PC-3 (cell line): ENCODE measurements around the gene SEMA4A. TPM values are rescaled to one million over a fixed set of nuclear protein-coding genes. Genes with fewer than 3 reads are reported as not detected.

Experiments used
- ATAC-seq: fragments of 200-7000 bp; cut with Tn5 transposase; 2 replicates; pipeline ENCODE4 v1.9.1; 2020; ENCODE audit warnings: mild to moderate bottlenecking, moderate library complexity
- BruUV-seq: library from RNA; stranded (reverse); fragments of 400-500 nt; replicated peaks from 2 replicates; lab custom pipeline; 2021; lab: Mats Ljungman, UMichigan
- CTCF ChIA-PET: fragments of 300-600 bp; sonication (Branson Sonifier 250); formaldehyde crosslinking; loops from one replicate; lab custom pipeline; 2022; ENCODE audit warnings: antibody characterized with exemption; lab: Charles Lee
- POLR2A ChIA-PET: fragments of 300-600 bp; sonication (Branson Sonifier 250); formaldehyde crosslinking; loops from one replicate; lab custom pipeline; 2022; ENCODE audit warnings: antibody characterized with exemption; ENCODE audit not compliant: unreplicated experiment; lab: Charles Lee
- DNase-seq: peaks from one replicate; pipeline ENCODE4 v3.0.0-alpha.2; 2015
- H2AFZ ChIP-seq: fragments of 300-600 bp; sonication (generic); 2 replicates; pipeline ENCODE4 v1.6.0; 2016; ENCODE audit warnings: antibody characterized with exemption, low read length
- H3F3A ChIP-seq: fragments of 300-600 bp; sonication (generic); one replicate; pipeline ENCODE4 v1.6.0; 2017; ENCODE audit warnings: antibody characterized with exemption, low read length, control low read depth, mild to moderate bottlenecking; ENCODE audit not compliant: unreplicated experiment
- H3K27ac ChIP-seq: fragments of 300-600 bp; sonication (generic); 2 replicates; pipeline ENCODE4 v1.5.1; 2016; ENCODE audit warnings: mild to moderate bottlenecking, low read length
- H3K27me3 ChIP-seq: fragments of 300-600 bp; sonication (generic); 2 replicates; pipeline ENCODE4 v1.6.1; 2016; ENCODE audit warnings: low read length, mixed read lengths
- H3K36me3 ChIP-seq: fragments of 300-600 bp; sonication (generic); 2 replicates; pipeline ENCODE4 v1.6.1; 2016; ENCODE audit warnings: low read depth, mixed run types, low read length, mixed read lengths
- H3K4me1 ChIP-seq: fragments of 300-600 bp; sonication (generic); 2 replicates; pipeline ENCODE4 v1.5.1; 2016; ENCODE audit warnings: low read length; ENCODE audit not compliant: insufficient read depth
- H3K4me2 ChIP-seq: fragments of 300-600 bp; sonication (generic); 2 replicates; pipeline ENCODE4 v1.6.0; 2016; ENCODE audit warnings: low read length
- H3K4me3 ChIP-seq: fragments of 300-600 bp; sonication (generic); 2 replicates; pipeline ENCODE4 v1.5.1; 2016; ENCODE audit warnings: mild to moderate bottlenecking, low read length, mixed read lengths
- H3K79me2 ChIP-seq: fragments of 300-600 bp; sonication (generic); 2 replicates; pipeline ENCODE4 v1.6.1; 2017; ENCODE audit warnings: low read length, mixed read lengths
- H3K9ac ChIP-seq: fragments of 300-600 bp; sonication (generic); 2 replicates; pipeline ENCODE4 v1.6.0; 2016; ENCODE audit warnings: mild to moderate bottlenecking, low read length
- H3K9me2 ChIP-seq: fragments of 300-600 bp; sonication (generic); replicated peaks from 2 replicates; pipeline ENCODE4 v1.6.1; 2016; ENCODE audit warnings: mixed run types, low read length, mixed read lengths
- H3K9me3 ChIP-seq: fragments of 300-600 bp; sonication (generic); 2 replicates; pipeline ENCODE4 v1.6.1; 2016; ENCODE audit warnings: low read length, mixed read lengths
- H4K20me1 ChIP-seq: fragments of 300-600 bp; sonication (generic); 2 replicates; pipeline ENCODE4 v1.6.1; 2016; ENCODE audit warnings: low read length, mixed read lengths
- EZH2phosphoT487 ChIP-seq: fragments of 300-600 bp; sonication (generic); IDR thresholded peaks from 2 replicates; pipeline ENCODE4 v1.6.1; 2018; ENCODE audit warnings: mild to moderate bottlenecking, antibody characterized with exemption, low read length, borderline replicate concordance
- intact Hi-C: fragments of 100-400 bp; cut with micrococcal nuclease; formaldehyde crosslinking; loops from 2 replicates; pipeline ENCODE4 v1.9.0; 2023
- total RNA-seq: library from RNA; depleted of rRNA; stranded (reverse); fragments of >200 nt; gene quantifications from 2 replicates; pipeline ENCODE4 v1.2.3, GENCODE V29; 2014
- TF ChIP-seq, protein P1 (sequence below): fragments of 300-600 bp; sonication (generic); conservative IDR thresholded peaks from 2 replicates; pipeline ENCODE4 v1.5.1; 2017; ENCODE audit warnings: antibody characterized with exemption, low read depth, mild to moderate bottlenecking, low read length

Gene SEMA4A
- total RNA-seq, 1 experiment from 2014 or later, result 5.8 TPM

- H4K20me1 ChIP-seq, result peaks cover 28% of the 10 kb centered on the region
These were observed 26.5 kb upstream of the SEMA4A start for GRCh38 chr1:156126630-156127534.

GRCh38 chr1:156128308-156128653 is 25.1 kb upstream of the SEMA4A start:
- peaks cover 72% of the 10 kb centered on the region for H3K4me1 ChIP-seq
- intact Hi-C loops, result no loop called here
- no peaks in the 10 kb centered on the region for H3K9me2 ChIP-seq
- H3K9ac ChIP-seq, result peak overlapping the region; percentile 93
- H3K9me3 ChIP-seq, result no peaks in the 10 kb centered on the region
- peak overlapping the region; percentile 81 for H3K4me2 ChIP-seq
- TF ChIP-seq, protein P1, sequence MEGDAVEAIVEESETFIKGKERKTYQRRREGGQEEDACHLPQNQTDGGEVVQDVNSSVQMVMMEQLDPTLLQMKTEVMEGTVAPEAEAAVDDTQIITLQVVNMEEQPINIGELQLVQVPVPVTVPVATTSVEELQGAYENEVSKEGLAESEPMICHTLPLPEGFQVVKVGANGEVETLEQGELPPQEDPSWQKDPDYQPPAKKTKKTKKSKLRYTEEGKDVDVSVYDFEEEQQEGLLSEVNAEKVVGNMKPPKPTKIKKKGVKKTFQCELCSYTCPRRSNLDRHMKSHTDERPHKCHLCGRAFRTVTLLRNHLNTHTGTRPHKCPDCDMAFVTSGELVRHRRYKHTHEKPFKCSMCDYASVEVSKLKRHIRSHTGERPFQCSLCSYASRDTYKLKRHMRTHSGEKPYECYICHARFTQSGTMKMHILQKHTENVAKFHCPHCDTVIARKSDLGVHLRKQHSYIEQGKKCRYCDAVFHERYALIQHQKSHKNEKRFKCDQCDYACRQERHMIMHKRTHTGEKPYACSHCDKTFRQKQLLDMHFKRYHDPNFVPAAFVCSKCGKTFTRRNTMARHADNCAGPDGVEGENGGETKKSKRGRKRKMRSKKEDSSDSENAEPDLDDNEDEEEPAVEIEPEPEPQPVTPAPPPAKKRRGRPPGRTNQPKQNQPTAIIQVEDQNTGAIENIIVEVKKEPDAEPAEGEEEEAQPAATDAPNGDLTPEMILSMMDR, result no peak
- TF ChIP-seq EZH2phosphoT487, result no peak
- no peaks in the 10 kb centered on the region for H3K27me3 ChIP-seq
- BruUV-seq, result no TSS peak
- peaks cover 23% of the 10 kb centered on the region for H4K20me1 ChIP-seq
- ChIA-PET CTCF (interaction anchor here (1.0 to 1.1 kb wide), 2 partner anchors 10 to 97 kb away, joined by 3 to 6 read pairs; no protein-coding TSS in a partner anchor), POLR2A (interaction anchor here (0.6 to 1.8 kb wide), 5 partner anchors 9 to 113 kb away, joined by 3 to 8 read pairs (median 4); no protein-coding TSS in a partner anchor)
- H3K79me2 ChIP-seq, result peaks cover 82% of the 10 kb centered on the region
- peaks cover 41% of the 10 kb centered on the region for H3K36me3 ChIP-seq
- DNase-seq, result no peak
- H3K4me3 ChIP-seq, result peak overlapping the region; percentile 58
- peak overlapping the region; percentile 98 for H3K27ac ChIP-seq
- peaks cover 16% of the 10 kb centered on the region for H3F3A ChIP-seq
- no peak overlapping the region for H2AFZ ChIP-seq
- ATAC-seq, result no peak

More at GRCh38 chr1:156126630-156127534, 26.5 kb upstream of the SEMA4A start:
- Histone ChIP-seq H3K4me2 (peak overlapping the region; percentile 81), H3K9ac (peak overlapping the region; percentile 93), H3K27ac (peak overlapping the region; percentile 98), H3K9me2 (no peaks in the 10 kb centered on the region), H3K27me3 (no peaks in the 10 kb centered on the region), H3K9me3 (no peaks in the 10 kb centered on the region), H2AFZ (no peak overlapping the region), H3K79me2 (peaks cover 88% of the 10 kb centered on the region), H3F3A (peaks cover 20% of the 10 kb centered on the region), H3K36me3 (peaks cover 33% of the 10 kb centered on the region), H3K4me3 (peak overlapping the region; percentile 58), H3K4me1 (peaks cover 85% of the 10 kb centered on the region)
- ChIA-PET POLR2A (interaction anchor here (0.5 to 1.8 kb wide), 8 partner anchors 12 to 195 kb away, joined by 3 to 8 read pairs (median 4); partner anchors contain the start of gene LMNA), CTCF (interaction anchor here (0.6 to 1.5 kb wide), 7 partner anchors 11 to 150 kb away, joined by 3 to 13 read pairs (median 5); no protein-coding TSS in a partner anchor)
- intact Hi-C loops, result no loop called here
- BruUV-seq, result TSS peak; percentile 41
- TF ChIP-seq EZH2phosphoT487, result peak; percentile 76
- TF ChIP-seq, protein P1, result no peak
- ATAC-seq, result peak; percentile 21
- peak; percentile 95 for DNase-seq
